NCI-H128 (cell line): ENCODE measurements around the gene SHROOM2.

Experiments used
- DNase-seq: peaks from one replicate; lab custom pipeline; 2025; ENCODE audit not compliant: unreplicated experiment; lab: John Stamatoyannopoulos, UW

SHROOM2 gene

DNA sequence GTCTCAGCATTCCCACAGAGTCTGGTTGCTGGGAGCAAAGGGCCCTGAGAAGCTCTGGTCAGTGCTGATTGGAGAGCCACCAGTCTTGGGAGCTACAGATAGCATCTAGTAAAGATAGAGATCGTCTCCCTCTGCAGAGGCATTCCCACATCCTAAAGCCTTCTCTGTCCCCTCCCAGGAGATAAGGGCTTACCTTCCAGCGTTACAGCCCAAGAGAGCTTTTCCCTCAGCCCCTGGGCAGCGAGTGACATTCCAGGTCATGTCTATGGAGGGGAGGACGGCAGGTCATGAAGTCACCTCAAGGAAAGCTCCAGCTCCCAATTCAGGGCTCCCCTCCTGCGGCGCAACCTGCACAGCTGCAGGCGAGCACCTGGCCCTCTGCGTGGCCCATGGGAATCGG lies 210.8 kb downstream of the SHROOM2 start:
- no peak for DNase-seq

DNA sequence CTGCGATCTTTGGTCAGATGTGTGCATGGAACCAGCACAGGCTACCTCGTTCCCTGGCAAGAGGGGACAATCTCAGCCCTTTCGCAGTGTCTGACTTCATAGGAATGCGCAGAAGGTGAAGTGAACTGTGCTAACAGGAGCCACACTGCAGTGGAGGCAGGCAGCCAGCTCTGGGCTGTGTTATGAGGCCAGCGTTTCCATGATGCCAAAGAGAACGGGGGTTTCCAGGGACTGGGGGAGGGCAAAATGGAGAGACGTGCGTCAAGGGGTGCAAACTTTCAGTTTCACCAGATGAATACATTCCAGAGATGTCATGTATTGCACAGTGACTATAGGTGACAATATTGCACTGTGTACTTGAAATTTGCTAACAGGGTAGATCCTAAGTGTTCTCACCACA lies 211.3 kb downstream of the SHROOM2 start:
- DNase-seq, result no peak
